HepG2 (cell line): Measurements from ENCODE around the gene CHID1. TPM values are rescaled to one million over a fixed set of nuclear protein-coding genes. Genes with fewer than 3 reads are reported as not detected.

Experiments used
- AGO1 ChIP-seq: fragments of 200-400 bp; formaldehyde crosslinking; IDR thresholded peaks from 2 replicates; pipeline ENCODE4 v1.6.1; 2017; ENCODE audit warnings: mild to moderate bottlenecking, low read depth, low read length, moderate library complexity; ENCODE audit not compliant: poor library complexity, severe bottlenecking
- CHCHD3 ChIP-seq: sonication (generic); formaldehyde crosslinking; IDR thresholded peaks from 2 replicates; pipeline ENCODE4 v1.8.0; 2022; ENCODE audit warnings: mild to moderate bottlenecking, missing genetic modification reagents, moderate library complexity
- KLF6 ChIP-seq: IDR thresholded peaks from 2 replicates; pipeline ENCODE4 v1.8.0; 2016; ENCODE audit warnings: missing biosample characterization, missing genetic modification reagents
- MBNL3 ChIP-seq: fragments of 250-450 bp; sonication (Bioruptor Pico); conservative IDR thresholded peaks from 2 replicates; pipeline ENCODE4 v1.8.0; 2022; ENCODE audit warnings: mild to moderate bottlenecking, inconsistent platforms
- PAX8 ChIP-seq: sonication (generic); formaldehyde crosslinking; IDR thresholded peaks from 2 replicates; pipeline ENCODE4 v1.8.0; 2022; ENCODE audit warnings: mild to moderate bottlenecking, missing genetic modification reagents, borderline replicate concordance
- PHF20 ChIP-seq: sonication (generic); formaldehyde crosslinking; IDR thresholded peaks from 2 replicates; pipeline ENCODE4 v1.5.0; 2020; ENCODE audit warnings: mild to moderate bottlenecking, missing genetic modification reagents
- SIX4 ChIP-seq: sonication (generic); formaldehyde crosslinking; IDR thresholded peaks from 2 replicates; pipeline ENCODE4 v1.4.0; 2020; ENCODE audit warnings: missing genetic modification reagents
- ZNF451 ChIP-seq: sonication (generic); formaldehyde crosslinking; IDR thresholded peaks from 2 replicates; pipeline ENCODE4 v1.5.0; 2020; ENCODE audit warnings: mild to moderate bottlenecking, missing genetic modification reagents
- ZNF501 ChIP-seq: sonication (generic); formaldehyde crosslinking; IDR thresholded peaks from 2 replicates; pipeline ENCODE4 v1.5.1; 2020; ENCODE audit warnings: mild to moderate bottlenecking, moderate library complexity, missing genetic modification reagents
- ZNF552 ChIP-seq: sonication (generic); formaldehyde crosslinking; IDR thresholded peaks from 2 replicates; pipeline ENCODE4 v1.9.0; 2022; ENCODE audit warnings: missing genetic modification reagents, mild to moderate bottlenecking, borderline replicate concordance
- ZSCAN9 ChIP-seq: IDR thresholded peaks from 2 replicates; pipeline ENCODE4 v1.6.1; 2016; ENCODE audit warnings: borderline replicate concordance
- polyA plus RNA-seq, 8 experiments: library from polyadenylated mRNA; depleted of rRNA in 3 of 8; stranded (reverse) in 7 of 8; unstranded in 1 of 8; fragments of >200 nt; fragmentation: Illumina TruSeq in 4 of 8; extraction: Trizol in 4 of 8; gene quantifications; 2 replicates each; pipeline versions ENCODE4 v1.2.1 to v1.2.3, GENCODE V29; 2011 to 2016; ENCODE audit warnings: low read depth in 4 of 8, missing spikeins in 1 of 8, mixed read lengths in 1 of 8; ENCODE audit not compliant: insufficient read depth in 1 of 8
- total RNA-seq, 5 experiments: library from RNA; depleted of rRNA; stranded (reverse); fragments of >200 nt; fragmentation: Illumina TruSeq; extraction: Trizol; gene quantifications; 2 replicates each; pipeline ENCODE4 v1.2.3, GENCODE V29; 2016; ENCODE audit warnings: low read depth in 1 of 5
- TF ChIP-seq, protein P1 (sequence below): IDR thresholded peaks from 2 replicates; pipeline ENCODE4 v1.6.1; 2016; ENCODE audit warnings: mild to moderate bottlenecking, missing biosample characterization, missing genetic modification reagents
- TF ChIP-seq, protein P2 (sequence below): sonication (generic); formaldehyde crosslinking; IDR thresholded peaks from 2 replicates; pipeline ENCODE4 v1.4.0; 2020; ENCODE audit warnings: missing genetic modification reagents, borderline replicate concordance
- TF ChIP-seq, protein P3 (sequence below): sonication (generic); formaldehyde crosslinking; IDR thresholded peaks from 2 replicates; pipeline ENCODE4 v1.4.0; 2020; ENCODE audit warnings: mild to moderate bottlenecking, missing genetic modification reagents
- TF ChIP-seq, protein P4 (sequence below): sonication (generic); formaldehyde crosslinking; IDR thresholded peaks from 2 replicates; pipeline ENCODE4 v1.4.0; 2020; ENCODE audit warnings: mild to moderate bottlenecking, low read depth, missing genetic modification reagents
- TF ChIP-seq, protein P5 (sequence below): sonication (generic); formaldehyde crosslinking; IDR thresholded peaks from 2 replicates; pipeline ENCODE4 v1.4.0; 2020; ENCODE audit warnings: missing genetic modification reagents, mild to moderate bottlenecking, borderline replicate concordance

CHID1 gene
- total and polyA plus RNA-seq, 2 of the 13 experiments (the other 11 are each of a cell fraction or from before 2014, with no cell fraction given): 65.1 to 93.6 TPM

DNA sequence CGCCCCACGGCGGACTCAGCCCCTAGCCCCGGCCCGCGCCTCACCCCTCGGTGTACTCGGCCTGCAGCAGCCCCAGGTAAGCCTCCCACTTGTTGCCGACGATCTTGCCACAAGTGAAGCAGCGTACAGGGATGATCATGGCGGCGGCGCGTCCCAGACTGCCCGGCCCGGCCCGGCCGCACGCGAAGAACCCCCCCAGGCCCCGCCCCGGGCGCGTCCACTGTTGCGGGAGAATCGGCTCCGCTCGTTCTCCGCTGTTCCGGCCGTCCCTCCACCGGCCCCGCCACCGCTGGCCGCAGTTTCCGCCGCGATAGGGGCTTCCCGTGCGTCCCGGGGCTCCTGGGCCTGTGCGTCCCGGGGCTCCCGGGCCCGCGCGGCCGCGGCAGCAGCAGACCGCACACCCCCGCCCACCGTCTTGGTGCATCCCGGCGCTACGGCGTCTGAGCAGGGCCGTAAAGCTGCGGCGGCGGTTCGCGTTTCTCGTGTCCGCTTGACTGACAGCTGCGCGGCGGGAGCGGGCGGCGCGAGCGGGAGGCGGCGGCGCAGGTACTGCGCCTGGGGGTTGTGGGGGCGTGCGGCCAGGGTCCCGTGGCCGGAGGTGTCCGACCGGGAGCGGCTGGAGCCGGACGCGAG lies 68.1 kb downstream of the CHID1 start, which contains the start of the genes POLR2L and TSPAN4 (continued):
- TF ChIP-seq, protein P1, sequence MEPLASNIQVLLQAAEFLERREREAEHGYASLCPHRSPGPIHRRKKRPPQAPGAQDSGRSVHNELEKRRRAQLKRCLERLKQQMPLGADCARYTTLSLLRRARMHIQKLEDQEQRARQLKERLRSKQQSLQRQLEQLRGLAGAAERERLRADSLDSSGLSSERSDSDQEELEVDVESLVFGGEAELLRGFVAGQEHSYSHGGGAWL (CRISPR knock-in tag): 0 out of 2 replicates have a peak, but pooled peaks have one; percentile 38
- TF ChIP-seq SIX4 (CRISPR knock-in tag) (no peak), AGO1 (peak; percentile 86), ZNF552 (CRISPR knock-in tag) (no peak), PHF20 (CRISPR knock-in tag) (0 out of 2 replicates have a peak, but pooled peaks have one; percentile 17), PAX8 (CRISPR knock-in tag) (no peak; the same call in 1 of the 2 replicates), ZSCAN9 (CRISPR knock-in tag) (0 out of 2 replicates have a peak, but pooled peaks have one; percentile 48), ZNF451 (CRISPR knock-in tag) (peak; percentile 88), MBNL3 (no peak), ZNF501 (no peak), CHCHD3 (CRISPR knock-in tag) (no peak), KLF6 (CRISPR knock-in tag) (peak; percentile 65; the same call in 1 of the 2 replicates)
- TF ChIP-seq, protein P2, sequence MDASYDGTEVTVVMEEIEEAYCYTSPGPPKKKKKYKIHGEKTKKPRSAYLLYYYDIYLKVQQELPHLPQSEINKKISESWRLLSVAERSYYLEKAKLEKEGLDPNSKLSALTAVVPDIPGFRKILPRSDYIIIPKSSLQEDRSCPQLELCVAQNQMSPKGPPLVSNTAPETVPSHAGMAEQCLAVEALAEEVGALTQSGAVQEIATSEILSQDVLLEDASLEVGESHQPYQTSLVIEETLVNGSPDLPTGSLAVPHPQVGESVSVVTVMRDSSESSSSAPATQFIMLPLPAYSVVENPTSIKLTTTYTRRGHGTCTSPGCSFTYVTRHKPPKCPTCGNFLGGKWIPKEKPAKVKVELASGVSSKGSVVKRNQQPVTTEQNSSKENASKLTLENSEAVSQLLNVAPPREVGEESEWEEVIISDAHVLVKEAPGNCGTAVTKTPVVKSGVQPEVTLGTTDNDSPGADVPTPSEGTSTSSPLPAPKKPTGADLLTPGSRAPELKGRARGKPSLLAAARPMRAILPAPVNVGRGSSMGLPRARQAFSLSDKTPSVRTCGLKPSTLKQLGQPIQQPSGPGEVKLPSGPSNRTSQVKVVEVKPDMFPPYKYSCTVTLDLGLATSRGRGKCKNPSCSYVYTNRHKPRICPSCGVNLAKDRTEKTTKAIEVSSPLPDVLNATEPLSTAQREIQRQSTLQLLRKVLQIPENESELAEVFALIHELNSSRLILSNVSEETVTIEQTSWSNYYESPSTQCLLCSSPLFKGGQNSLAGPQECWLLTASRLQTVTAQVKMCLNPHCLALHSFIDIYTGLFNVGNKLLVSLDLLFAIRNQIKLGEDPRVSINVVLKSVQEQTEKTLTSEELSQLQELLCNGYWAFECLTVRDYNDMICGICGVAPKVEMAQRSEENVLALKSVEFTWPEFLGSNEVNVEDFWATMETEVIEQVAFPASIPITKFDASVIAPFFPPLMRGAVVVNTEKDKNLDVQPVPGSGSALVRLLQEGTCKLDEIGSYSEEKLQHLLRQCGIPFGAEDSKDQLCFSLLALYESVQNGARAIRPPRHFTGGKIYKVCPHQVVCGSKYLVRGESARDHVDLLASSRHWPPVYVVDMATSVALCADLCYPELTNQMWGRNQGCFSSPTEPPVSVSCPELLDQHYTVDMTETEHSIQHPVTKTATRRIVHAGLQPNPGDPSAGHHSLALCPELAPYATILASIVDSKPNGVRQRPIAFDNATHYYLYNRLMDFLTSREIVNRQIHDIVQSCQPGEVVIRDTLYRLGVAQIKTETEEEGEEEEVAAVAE (CRISPR knock-in tag): no peak
- TF ChIP-seq, protein P3, sequence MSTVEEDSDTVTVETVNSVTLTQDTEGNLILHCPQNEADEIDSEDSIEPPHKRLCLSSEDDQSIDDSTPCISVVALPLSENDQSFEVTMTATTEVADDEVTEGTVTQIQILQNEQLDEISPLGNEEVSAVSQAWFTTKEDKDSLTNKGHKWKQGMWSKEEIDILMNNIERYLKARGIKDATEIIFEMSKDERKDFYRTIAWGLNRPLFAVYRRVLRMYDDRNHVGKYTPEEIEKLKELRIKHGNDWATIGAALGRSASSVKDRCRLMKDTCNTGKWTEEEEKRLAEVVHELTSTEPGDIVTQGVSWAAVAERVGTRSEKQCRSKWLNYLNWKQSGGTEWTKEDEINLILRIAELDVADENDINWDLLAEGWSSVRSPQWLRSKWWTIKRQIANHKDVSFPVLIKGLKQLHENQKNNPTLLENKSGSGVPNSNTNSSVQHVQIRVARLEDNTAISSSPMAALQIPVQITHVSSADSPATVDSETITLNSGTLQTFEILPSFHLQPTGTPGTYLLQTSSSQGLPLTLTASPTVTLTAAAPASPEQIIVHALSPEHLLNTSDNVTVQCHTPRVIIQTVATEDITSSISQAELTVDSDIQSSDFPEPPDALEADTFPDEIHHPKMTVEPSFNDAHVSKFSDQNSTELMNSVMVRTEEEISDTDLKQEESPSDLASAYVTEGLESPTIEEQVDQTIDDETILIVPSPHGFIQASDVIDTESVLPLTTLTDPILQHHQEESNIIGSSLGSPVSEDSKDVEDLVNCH: no peak
- TF ChIP-seq, protein P4, sequence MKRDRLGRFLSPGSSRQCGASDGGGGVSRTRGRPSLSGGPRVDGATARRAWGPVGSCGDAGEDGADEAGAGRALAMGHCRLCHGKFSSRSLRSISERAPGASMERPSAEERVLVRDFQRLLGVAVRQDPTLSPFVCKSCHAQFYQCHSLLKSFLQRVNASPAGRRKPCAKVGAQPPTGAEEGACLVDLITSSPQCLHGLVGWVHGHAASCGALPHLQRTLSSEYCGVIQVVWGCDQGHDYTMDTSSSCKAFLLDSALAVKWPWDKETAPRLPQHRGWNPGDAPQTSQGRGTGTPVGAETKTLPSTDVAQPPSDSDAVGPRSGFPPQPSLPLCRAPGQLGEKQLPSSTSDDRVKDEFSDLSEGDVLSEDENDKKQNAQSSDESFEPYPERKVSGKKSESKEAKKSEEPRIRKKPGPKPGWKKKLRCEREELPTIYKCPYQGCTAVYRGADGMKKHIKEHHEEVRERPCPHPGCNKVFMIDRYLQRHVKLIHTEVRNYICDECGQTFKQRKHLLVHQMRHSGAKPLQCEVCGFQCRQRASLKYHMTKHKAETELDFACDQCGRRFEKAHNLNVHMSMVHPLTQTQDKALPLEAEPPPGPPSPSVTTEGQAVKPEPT (CRISPR knock-in tag): no peak
- TF ChIP-seq, protein P5, sequence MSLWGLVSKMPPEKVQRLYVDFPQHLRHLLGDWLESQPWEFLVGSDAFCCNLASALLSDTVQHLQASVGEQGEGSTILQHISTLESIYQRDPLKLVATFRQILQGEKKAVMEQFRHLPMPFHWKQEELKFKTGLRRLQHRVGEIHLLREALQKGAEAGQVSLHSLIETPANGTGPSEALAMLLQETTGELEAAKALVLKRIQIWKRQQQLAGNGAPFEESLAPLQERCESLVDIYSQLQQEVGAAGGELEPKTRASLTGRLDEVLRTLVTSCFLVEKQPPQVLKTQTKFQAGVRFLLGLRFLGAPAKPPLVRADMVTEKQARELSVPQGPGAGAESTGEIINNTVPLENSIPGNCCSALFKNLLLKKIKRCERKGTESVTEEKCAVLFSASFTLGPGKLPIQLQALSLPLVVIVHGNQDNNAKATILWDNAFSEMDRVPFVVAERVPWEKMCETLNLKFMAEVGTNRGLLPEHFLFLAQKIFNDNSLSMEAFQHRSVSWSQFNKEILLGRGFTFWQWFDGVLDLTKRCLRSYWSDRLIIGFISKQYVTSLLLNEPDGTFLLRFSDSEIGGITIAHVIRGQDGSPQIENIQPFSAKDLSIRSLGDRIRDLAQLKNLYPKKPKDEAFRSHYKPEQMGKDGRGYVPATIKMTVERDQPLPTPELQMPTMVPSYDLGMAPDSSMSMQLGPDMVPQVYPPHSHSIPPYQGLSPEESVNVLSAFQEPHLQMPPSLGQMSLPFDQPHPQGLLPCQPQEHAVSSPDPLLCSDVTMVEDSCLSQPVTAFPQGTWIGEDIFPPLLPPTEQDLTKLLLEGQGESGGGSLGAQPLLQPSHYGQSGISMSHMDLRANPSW (CRISPR knock-in tag): no peak
